ENCODE results near the gene ALDH1B1.

- TF ChIP-seq, protein P1, sequence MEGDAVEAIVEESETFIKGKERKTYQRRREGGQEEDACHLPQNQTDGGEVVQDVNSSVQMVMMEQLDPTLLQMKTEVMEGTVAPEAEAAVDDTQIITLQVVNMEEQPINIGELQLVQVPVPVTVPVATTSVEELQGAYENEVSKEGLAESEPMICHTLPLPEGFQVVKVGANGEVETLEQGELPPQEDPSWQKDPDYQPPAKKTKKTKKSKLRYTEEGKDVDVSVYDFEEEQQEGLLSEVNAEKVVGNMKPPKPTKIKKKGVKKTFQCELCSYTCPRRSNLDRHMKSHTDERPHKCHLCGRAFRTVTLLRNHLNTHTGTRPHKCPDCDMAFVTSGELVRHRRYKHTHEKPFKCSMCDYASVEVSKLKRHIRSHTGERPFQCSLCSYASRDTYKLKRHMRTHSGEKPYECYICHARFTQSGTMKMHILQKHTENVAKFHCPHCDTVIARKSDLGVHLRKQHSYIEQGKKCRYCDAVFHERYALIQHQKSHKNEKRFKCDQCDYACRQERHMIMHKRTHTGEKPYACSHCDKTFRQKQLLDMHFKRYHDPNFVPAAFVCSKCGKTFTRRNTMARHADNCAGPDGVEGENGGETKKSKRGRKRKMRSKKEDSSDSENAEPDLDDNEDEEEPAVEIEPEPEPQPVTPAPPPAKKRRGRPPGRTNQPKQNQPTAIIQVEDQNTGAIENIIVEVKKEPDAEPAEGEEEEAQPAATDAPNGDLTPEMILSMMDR (IDR thresholded peaks at IDR 0.05): no peak
- TF ChIP-seq POLR2A (IDR thresholded peaks at IDR 0.05): no peak
Observed at GRCh38 chr9:38356851-38357250, 35.7 kb upstream of the ALDH1B1 start.
